T follicular helper cell (primary cell): ENCODE results near the gene LDLRAP1.

ENCODE experiments used
- DNase-seq: peaks from one replicate; pipeline ENCODE4 v3.0.0-alpha.2; 2020; ENCODE audit warnings: low read depth

LDLRAP1 gene

GRCh38 chr1:25608488-25609178, 65.2 kb downstream of the LDLRAP1 start:
- DNase-seq = peak; percentile 85

- no peak for DNase-seq
These were observed 66.5 kb downstream of the LDLRAP1 start for GRCh38 chr1:25609921-25610320.

GRCh38 chr1:25610822-25611630, 67.6 kb downstream of the LDLRAP1 start:
- DNase-seq = no peak

GRCh38 chr1:25611843-25612242, 68.4 kb downstream of the LDLRAP1 start:
- DNase-seq = no peak

- DNase-seq = no peak
These were observed 69.0 kb downstream of the LDLRAP1 start for GRCh38 chr1:25612421-25612820.

- DNase-seq = no peak
These were observed 69.7 kb downstream of the LDLRAP1 start for GRCh38 chr1:25613091-25613490.

GRCh38 chr1:25614501-25615171, 71.2 kb downstream of the LDLRAP1 start:
- no peak for DNase-seq

GRCh38 chr1:25615172-25615541, 71.8 kb downstream of the LDLRAP1 start:
- no peak for DNase-seq

GRCh38 chr1:25615563-25616094, 72.2 kb downstream of the LDLRAP1 start:
- DNase-seq = no peak

GRCh38 chr1:25616095-25616986, 72.9 kb downstream of the LDLRAP1 start, which contains the start of gene MAN1C1:
Gene MAN1C1, plus strand, starts transcription at chr1:25616791. Its CDS starts 1,007 bp downstream, at chr1:25617798.
- peak; percentile 72 for DNase-seq

- DNase-seq = no peak
These were observed 73.7 kb downstream of the LDLRAP1 start for GRCh38 chr1:25616987-25617624.

- DNase-seq = no peak
These were observed 74.4 kb downstream of the LDLRAP1 start for GRCh38 chr1:25617625-25618432.

GRCh38 chr1:25618433-25618808, 75.0 kb downstream of the LDLRAP1 start:
- DNase-seq = no peak
